H9 (cell line): ENCODE results near the gene KCNH1. TPM values are rescaled to one million over a fixed set of nuclear protein-coding genes. Genes with fewer than 3 reads are reported as not detected.

Experiments used
- DNase-seq: peaks from one replicate; pipeline ENCODE4 v3.0.0-alpha.2; 2017
- H2AFZ ChIP-seq: one replicate; pipeline ENCODE4 v1.6.1; 2013; ENCODE audit warnings: mild to moderate bottlenecking, low read length, control low read depth, moderate library complexity
- H2AK5ac ChIP-seq: 2 replicates; pipeline ENCODE4 v1.6.1; 2013; ENCODE audit warnings: low read length, control low read depth, mixed read lengths; ENCODE audit not compliant: insufficient read length
- H2BK120ac ChIP-seq: one replicate; pipeline ENCODE4 v1.6.1; 2013; ENCODE audit warnings: low read depth, mild to moderate bottlenecking, low read length, control low read depth, inconsistent platforms; ENCODE audit not compliant: poor library complexity, severe bottlenecking
- H2BK12ac ChIP-seq: 2 replicates; pipeline ENCODE4 v1.6.1; 2013; ENCODE audit warnings: low read length, control low read depth, mixed read lengths, low read depth; ENCODE audit not compliant: insufficient read length
- H2BK15ac ChIP-seq: 2 replicates; pipeline ENCODE4 v1.6.1; 2013; ENCODE audit warnings: low read depth, low read length, control low read depth
- H2BK20ac ChIP-seq: one replicate; pipeline ENCODE4 v1.6.1; 2013; ENCODE audit warnings: low read depth, mild to moderate bottlenecking, low read length, control low read depth, inconsistent platforms; ENCODE audit not compliant: poor library complexity, severe bottlenecking
- H2BK5ac ChIP-seq: 2 replicates; pipeline ENCODE4 v1.6.1; 2013; ENCODE audit warnings: low read length, control low read depth, mixed read lengths; ENCODE audit not compliant: insufficient read length
- H3K14ac ChIP-seq: 2 replicates; pipeline ENCODE4 v1.6.1; 2013; ENCODE audit warnings: low read length, control low read depth; ENCODE audit not compliant: insufficient read depth
- H3K18ac ChIP-seq: 2 replicates; pipeline ENCODE4 v1.6.1; 2013; ENCODE audit warnings: low read depth, mild to moderate bottlenecking, mixed read lengths, low read length, control low read depth; ENCODE audit not compliant: insufficient read length
- H3K23ac ChIP-seq: 2 replicates; pipeline ENCODE4 v1.6.1; 2013; ENCODE audit warnings: low read length, control low read depth, mixed read lengths, low read depth; ENCODE audit not compliant: insufficient read length
- H3K23me2 ChIP-seq: 2 replicates; pipeline ENCODE4 v1.6.1; 2013; ENCODE audit warnings: low read depth, mild to moderate bottlenecking, mixed read lengths, low read length, control low read depth; ENCODE audit not compliant: insufficient read length, poor library complexity, severe bottlenecking
- H3K27ac ChIP-seq: 2 replicates; pipeline ENCODE4 v1.5.1; 2013; ENCODE audit warnings: low read length, control low read depth, mixed read lengths, low read depth; ENCODE audit not compliant: insufficient read length
- H3K27me3 ChIP-seq: 2 replicates; pipeline ENCODE4 v1.6.1; 2013; ENCODE audit warnings: low read length, control low read depth, inconsistent platforms; ENCODE audit not compliant: insufficient read depth
- H3K4ac ChIP-seq: 2 replicates; pipeline ENCODE4 v1.6.1; 2013; ENCODE audit warnings: low read depth, mild to moderate bottlenecking, control low read depth, inconsistent platforms, low read length, moderate library complexity
- H3K4me1 ChIP-seq: 2 replicates; pipeline ENCODE4 v1.6.1; 2013; ENCODE audit warnings: low read length, control low read depth, inconsistent platforms; ENCODE audit not compliant: insufficient read depth
- H3K4me2 ChIP-seq: 2 replicates; pipeline ENCODE4 v1.6.1; 2013; ENCODE audit warnings: low read length, control low read depth, mixed read lengths; ENCODE audit not compliant: insufficient read length, insufficient read depth
- H3K56ac ChIP-seq: 2 replicates; pipeline ENCODE4 v1.6.1; 2013; ENCODE audit warnings: low read depth, mild to moderate bottlenecking, mixed read lengths, low read length, control low read depth; ENCODE audit not compliant: insufficient read length
- H3K79me1 ChIP-seq: 2 replicates; pipeline ENCODE4 v1.6.1; 2013; ENCODE audit warnings: low read depth, mild to moderate bottlenecking, moderate library complexity, low read length, control low read depth, inconsistent platforms; ENCODE audit not compliant: insufficient read depth, poor library complexity, severe bottlenecking
- H3K79me2 ChIP-seq: 2 replicates; pipeline ENCODE4 v1.6.1; 2013; ENCODE audit warnings: low read length, control low read depth, inconsistent platforms; ENCODE audit not compliant: insufficient read depth
- H3K9ac ChIP-seq: 2 replicates; pipeline ENCODE4 v1.6.1; 2013; ENCODE audit warnings: low read length, control low read depth, mixed read lengths; ENCODE audit not compliant: insufficient read length; ENCODE audit errors: extremely low read depth
- H3K9me3 ChIP-seq: one replicate; pipeline ENCODE4 v1.6.1; 2013; ENCODE audit warnings: low read depth, low read length, inconsistent platforms; ENCODE audit not compliant: control insufficient read depth
- H3T11ph ChIP-seq: one replicate; pipeline ENCODE4 v1.6.1; 2013; ENCODE audit warnings: mild to moderate bottlenecking, low read length, control low read depth, inconsistent platforms
- H4K20me1 ChIP-seq: one replicate; pipeline ENCODE4 v1.6.1; 2013; ENCODE audit not compliant: control insufficient read depth, insufficient read length, insufficient read depth
- H4K5ac ChIP-seq: 2 replicates; pipeline ENCODE4 v1.6.1; 2013; ENCODE audit warnings: low read depth, mild to moderate bottlenecking, mixed read lengths, low read length, control low read depth; ENCODE audit not compliant: insufficient read length
- H4K8ac ChIP-seq: replicated peaks from 2 replicates; pipeline ENCODE4 v1.6.1; 2013; ENCODE audit warnings: low read length, control low read depth, mixed read lengths, low read depth; ENCODE audit not compliant: insufficient read length
- H4K91ac ChIP-seq: 2 replicates; pipeline ENCODE4 v1.6.1; 2013; ENCODE audit warnings: low read depth, mild to moderate bottlenecking, moderate library complexity, mixed read lengths, low read length, control low read depth; ENCODE audit not compliant: insufficient read length
- H3K27ac Mint-ChIP-seq, 3 experiments: 2 replicates in 2 of 3; 3 replicates in 1 of 3; pipeline ENCODE4 v1.8.0; 2020 to 2021; ENCODE audit warnings: mixed read lengths in 3 of 3, mild to moderate bottlenecking in 1 of 3, moderate library complexity in 1 of 3
- H3K27me3 Mint-ChIP-seq: 2 replicates; pipeline ENCODE4 v1.8.0; 2021; ENCODE audit warnings: low read depth, mild to moderate bottlenecking, moderate library complexity, mixed read lengths
- H3K36me3 Mint-ChIP-seq, 3 experiments: 2 replicates in 2 of 3; 3 replicates in 1 of 3; pipeline ENCODE4 v1.8.0; 2020 to 2021; ENCODE audit warnings: low read depth in 3 of 3, mixed read lengths in 3 of 3; ENCODE audit not compliant: insufficient read depth in 1 of 3
- H3K4me1 Mint-ChIP-seq, 2 experiments: 2 replicates each; pipeline ENCODE4 v1.8.0; 2020; ENCODE audit warnings: mixed read lengths in 2 of 2
- H3K4me3 Mint-ChIP-seq, 2 experiments: 2 replicates in 1 of 2; 3 replicates in 1 of 2; pipeline ENCODE4 v1.8.0; 2020 to 2021; ENCODE audit warnings: mild to moderate bottlenecking in 2 of 2, mixed read lengths in 2 of 2, moderate library complexity in 1 of 2
- H3K9me3 Mint-ChIP-seq, 2 experiments: 2 replicates in 1 of 2; 3 replicates in 1 of 2; pipeline ENCODE4 v1.8.0; 2020; ENCODE audit warnings: mild to moderate bottlenecking in 2 of 2, mixed read lengths in 2 of 2, moderate library complexity in 1 of 2
- CTCF ChIP-seq: fragments of 200-600 bp; sonication (generic); conservative IDR thresholded peaks from 3 replicates; pipeline ENCODE4 v1.8.0; 2021; ENCODE audit warnings: antibody characterized with exemption, mild to moderate bottlenecking
- WGBS: extraction: QIAGEN DNeasy Blood & Tissue Kit; methylation state at CpG from one replicate; pipeline ENCODE4 v1.1.7; 2013; ENCODE audit warnings: missing lambda C conversion rate, low lambda C conversion rate, mixed read lengths; ENCODE audit not compliant: insufficient read length; ENCODE audit errors: extremely low coverage; 5-methylcytosine and 5-hydroxymethylcytosine counted together
- total RNA-seq: library from RNA; stranded (reverse); gene quantifications from 2 replicates; pipeline ENCODE4 v1.2.1, GENCODE V29; 2021

KCNH1 gene
- total RNA-seq, 1 experiment from 2014 or later, result 0.11 TPM

DNA sequence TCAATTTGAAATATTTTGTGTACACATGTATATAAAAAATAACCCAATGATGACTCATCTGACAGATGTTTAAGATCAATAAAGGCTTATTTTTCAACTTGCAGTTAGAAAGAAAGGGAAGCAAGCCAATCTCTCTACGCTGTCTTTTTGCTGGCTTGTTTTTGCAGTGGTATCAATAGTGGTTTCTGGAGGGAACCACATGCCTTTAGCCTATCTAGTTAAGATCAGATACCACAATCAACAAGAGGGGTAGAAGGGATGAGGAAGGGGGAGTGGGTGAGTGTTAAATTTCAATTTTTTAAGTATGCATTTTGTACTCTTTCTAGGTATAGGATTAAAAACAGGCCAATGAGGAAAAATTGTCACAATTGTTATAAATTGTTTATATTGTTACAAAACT, 276.2 kb downstream of the KCNH1 start:
- H3K36me3 Mint-ChIP-seq, result no peaks in the 10 kb centered on the region
- peaks cover 11% of the 10 kb centered on the region for H3K27me3 Mint-ChIP-seq
- H3K79me1 ChIP-seq, result no peaks in the 10 kb centered on the region
- H2BK20ac ChIP-seq, result no peak overlapping the region
- H3K9ac ChIP-seq, result no peak overlapping the region
- no peak overlapping the region for H4K8ac ChIP-seq
- H3K23ac ChIP-seq, result no peak overlapping the region
- no peak overlapping the region for H4K5ac ChIP-seq
- H2AFZ ChIP-seq, result no peak overlapping the region
- no peak overlapping the region for H2AK5ac ChIP-seq
- no peak overlapping the region for H4K91ac ChIP-seq
- no peak overlapping the region for H3K56ac ChIP-seq
- no peak overlapping the region for H3K27ac ChIP-seq
- H3K9me3 ChIP-seq, result no peaks in the 10 kb centered on the region
- no peaks in the 10 kb centered on the region for H3K4me1 ChIP-seq
- H3T11ph ChIP-seq, result no peak overlapping the region
- TF ChIP-seq CTCF, result no peak
- no CpG with 5 or more reads among the region's 1 CpG for WGBS
- H2BK15ac ChIP-seq, result no peak overlapping the region
- no peak overlapping the region for H2BK120ac ChIP-seq
- H2BK12ac ChIP-seq, result no peak overlapping the region
- H3K14ac ChIP-seq, result no peak overlapping the region
- H3K79me2 ChIP-seq, result no peaks in the 10 kb centered on the region
- H3K23me2 ChIP-seq, result no peaks in the 10 kb centered on the region
- H3K4me1 Mint-ChIP-seq, result no peaks in the 10 kb centered on the region
- no peak overlapping the region for H2BK5ac ChIP-seq
- H3K4me2 ChIP-seq, result no peak overlapping the region
- no peak overlapping the region for H3K27ac Mint-ChIP-seq
- H4K20me1 ChIP-seq, result no peaks in the 10 kb centered on the region
- no peak for DNase-seq
- no peaks in the 10 kb centered on the region for H3K27me3 ChIP-seq
- H3K9me3 Mint-ChIP-seq, result no peaks in the 10 kb centered on the region
- no peak overlapping the region for H3K18ac ChIP-seq
- no peak overlapping the region for H3K4me3 Mint-ChIP-seq
- no peak overlapping the region for H3K4ac ChIP-seq
